OCI-LY7 (cell line): ENCODE measurements around the gene TAS2R30. TPM values are rescaled to one million over a fixed set of nuclear protein-coding genes. Genes with fewer than 3 reads are reported as not detected.
A peak's percentile ranks its signal among the peaks of the same experiment; 100 is the strongest.

ENCODE experiments used
- BruUV-seq: library from RNA; stranded (reverse); fragments of 400-500 nt; replicated peaks from 2 replicates; lab custom pipeline; 2021; lab: Mats Ljungman, UMichigan
- CTCF ChIA-PET: fragments of 300-600 bp; sonication (Branson Sonifier 250); formaldehyde crosslinking; loops from one replicate; lab custom pipeline; 2022; ENCODE audit warnings: antibody characterized with exemption; ENCODE audit not compliant: unreplicated experiment; lab: Charles Lee
- POLR2A ChIA-PET: fragments of 300-600 bp; sonication (Branson Sonifier 250); formaldehyde crosslinking; loops from one replicate; lab custom pipeline; 2022; ENCODE audit warnings: antibody characterized with exemption; lab: Charles Lee
- DNase-seq: peaks from one replicate; pipeline ENCODE4 v3.0.0-alpha.2; 2015; ENCODE audit warnings: low spot score
- H2AFZ ChIP-seq: fragments of 200-600 bp; sonication (generic), shearing (Covaris generic); 2 replicates; pipeline ENCODE4 v1.6.1; 2014; ENCODE audit warnings: mild to moderate bottlenecking, antibody characterized with exemption, low read length, moderate library complexity
- H3K27ac ChIP-seq: fragments of 200-600 bp; sonication (generic); 2 replicates; pipeline ENCODE4 v1.5.1; 2014; ENCODE audit warnings: mixed run types, low read depth, mild to moderate bottlenecking, moderate library complexity, low read length, inconsistent platforms; ENCODE audit not compliant: poor library complexity, severe bottlenecking
- H3K36me3 ChIP-seq: fragments of 200-600 bp; sonication (generic); 2 replicates; pipeline ENCODE4 v1.6.1; 2014; ENCODE audit warnings: mild to moderate bottlenecking, antibody characterized with exemption, low read length, moderate library complexity, mixed read lengths; ENCODE audit not compliant: insufficient read depth
- H3K4me1 ChIP-seq: fragments of 200-600 bp; sonication (generic); 2 replicates; pipeline ENCODE4 v1.5.1; 2014; ENCODE audit warnings: mild to moderate bottlenecking, low read length; ENCODE audit not compliant: insufficient read depth, poor library complexity, severe bottlenecking
- H3K4me2 ChIP-seq: fragments of 200-600 bp; sonication (generic); 2 replicates; pipeline ENCODE4 v1.6.1; 2014; ENCODE audit warnings: mild to moderate bottlenecking, low read length
- H3K4me3 ChIP-seq: fragments of 200-600 bp; sonication (generic); 2 replicates; pipeline ENCODE4 v1.5.1; 2014; ENCODE audit warnings: mild to moderate bottlenecking, low read depth, low read length; ENCODE audit not compliant: poor library complexity, severe bottlenecking
- H3K79me2 ChIP-seq: fragments of 200-600 bp; sonication (generic); 2 replicates; pipeline ENCODE4 v1.6.1; 2016; ENCODE audit warnings: low read depth, mild to moderate bottlenecking, low read length, moderate library complexity, mixed read lengths; ENCODE audit not compliant: insufficient read depth
- H3K9me2 ChIP-seq: fragments of 200-600 bp; sonication (generic); 2 replicates; pipeline ENCODE4 v1.6.1; 2016; ENCODE audit warnings: mild to moderate bottlenecking, low read length, mixed read lengths; ENCODE audit not compliant: insufficient read depth
- H3K9me3 ChIP-seq: fragments of 200-600 bp; sonication (generic); 2 replicates; pipeline ENCODE4 v1.6.1; 2014; ENCODE audit warnings: mild to moderate bottlenecking, mixed run types, low read length, mixed read lengths
- H4K20me1 ChIP-seq: fragments of 200-600 bp; sonication (generic); 2 replicates; pipeline ENCODE4 v1.6.1; 2014; ENCODE audit warnings: mild to moderate bottlenecking, antibody characterized with exemption, low read length, moderate library complexity, mixed read lengths; ENCODE audit not compliant: insufficient read depth
- EZH2phosphoT487 ChIP-seq: fragments of 200-600 bp; sonication (generic); IDR thresholded peaks from 2 replicates; pipeline ENCODE4 v1.6.1; 2018; ENCODE audit warnings: low read depth, borderline replicate concordance, mild to moderate bottlenecking, mixed run types, antibody characterized with exemption, low read length, moderate library complexity, mixed read lengths
- intact Hi-C: fragments of 100-400 bp; cut with micrococcal nuclease; formaldehyde crosslinking; loops from one replicate; pipeline ENCODE4 v1.10.0; 2022; ENCODE audit not compliant: unreplicated experiment
- total RNA-seq, 2 experiments: library from RNA; depleted of rRNA in 1 of 2; stranded (reverse); fragments of >200 nt in 1 of 2; shearing (Covaris generic) in 1 of 2; gene quantifications; 2 replicates each; pipeline ENCODE4 v1.2.3, GENCODE V29; 2014 to 2022
- TF ChIP-seq, protein P1 (sequence below): fragments of 200-600 bp; sonication (generic); conservative IDR thresholded peaks from 2 replicates; pipeline ENCODE4 v1.5.1; 2014; ENCODE audit warnings: mild to moderate bottlenecking, antibody characterized with exemption, low read length, moderate library complexity, mixed read lengths

The TAS2R30 gene
- total RNA-seq, 2 experiments from 2014 or later = 4.1 to 6.0 TPM

DNA sequence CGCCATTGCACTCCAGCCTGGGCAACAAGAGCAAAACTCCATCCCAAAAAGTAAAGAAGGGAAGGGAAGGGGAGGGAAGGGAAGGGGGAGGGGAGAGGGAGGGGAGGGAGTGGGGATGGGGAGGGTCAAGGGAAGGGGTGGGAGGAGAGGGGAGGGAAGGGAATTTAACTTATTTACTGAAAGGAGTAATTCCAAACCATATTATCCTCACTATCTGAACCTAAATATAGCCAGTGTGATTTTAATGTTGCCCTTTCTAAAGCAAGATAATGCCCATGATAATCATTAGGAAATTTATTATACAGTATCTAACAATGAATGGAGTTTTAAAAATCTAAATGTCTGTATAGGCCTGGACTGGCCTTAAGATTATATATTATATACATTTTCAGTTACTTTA, 43.8 kb upstream of the TAS2R30 start:
- CTCF ChIA-PET = no interaction called here
- no peak for DNase-seq
- Histone ChIP-seq H3K4me3 (no peak overlapping the region), H3K36me3 (no peaks in the 10 kb centered on the region), H4K20me1 (no peaks in the 10 kb centered on the region), H3K4me2 (no peak overlapping the region), H3K79me2 (peaks cover 4% of the 10 kb centered on the region; the same call in 1 of the 2 replicates), H3K4me1 (no peaks in the 10 kb centered on the region), H3K9me2 (no peaks in the 10 kb centered on the region), H3K27ac (no peak overlapping the region), H2AFZ (no peak overlapping the region), H3K9me3 (no peaks in the 10 kb centered on the region)
- POLR2A ChIA-PET = no interaction called here
- TF ChIP-seq, protein P1, sequence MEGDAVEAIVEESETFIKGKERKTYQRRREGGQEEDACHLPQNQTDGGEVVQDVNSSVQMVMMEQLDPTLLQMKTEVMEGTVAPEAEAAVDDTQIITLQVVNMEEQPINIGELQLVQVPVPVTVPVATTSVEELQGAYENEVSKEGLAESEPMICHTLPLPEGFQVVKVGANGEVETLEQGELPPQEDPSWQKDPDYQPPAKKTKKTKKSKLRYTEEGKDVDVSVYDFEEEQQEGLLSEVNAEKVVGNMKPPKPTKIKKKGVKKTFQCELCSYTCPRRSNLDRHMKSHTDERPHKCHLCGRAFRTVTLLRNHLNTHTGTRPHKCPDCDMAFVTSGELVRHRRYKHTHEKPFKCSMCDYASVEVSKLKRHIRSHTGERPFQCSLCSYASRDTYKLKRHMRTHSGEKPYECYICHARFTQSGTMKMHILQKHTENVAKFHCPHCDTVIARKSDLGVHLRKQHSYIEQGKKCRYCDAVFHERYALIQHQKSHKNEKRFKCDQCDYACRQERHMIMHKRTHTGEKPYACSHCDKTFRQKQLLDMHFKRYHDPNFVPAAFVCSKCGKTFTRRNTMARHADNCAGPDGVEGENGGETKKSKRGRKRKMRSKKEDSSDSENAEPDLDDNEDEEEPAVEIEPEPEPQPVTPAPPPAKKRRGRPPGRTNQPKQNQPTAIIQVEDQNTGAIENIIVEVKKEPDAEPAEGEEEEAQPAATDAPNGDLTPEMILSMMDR = no peak
- TF ChIP-seq EZH2phosphoT487 = no peak
- intact Hi-C loops = no loop called here
- BruUV-seq = no TSS peak

DNA sequence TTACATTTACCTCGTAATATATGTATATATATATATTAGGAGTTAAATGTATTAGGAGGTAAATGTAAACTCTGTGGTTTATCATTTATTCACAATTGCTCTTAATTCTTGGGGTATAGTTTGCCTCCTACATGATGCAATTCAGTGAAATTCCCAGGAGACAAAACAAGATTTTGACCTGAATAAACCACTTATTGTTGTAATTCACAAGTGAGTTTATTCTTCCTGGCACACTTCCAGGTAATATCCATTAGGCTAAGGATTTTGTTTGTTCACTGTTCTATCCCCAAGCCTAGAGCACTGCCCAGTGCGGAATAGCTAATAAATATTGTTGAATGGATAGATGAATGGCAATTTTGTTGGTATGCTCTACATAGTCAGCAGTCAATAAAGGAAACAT, 39.6 kb upstream of the TAS2R30 start:
- Histone ChIP-seq H3K4me2 (no peak overlapping the region), H3K9me3 (no peaks in the 10 kb centered on the region), H2AFZ (no peak overlapping the region), H3K4me3 (no peak overlapping the region), H3K79me2 (peaks cover 42% of the 10 kb centered on the region), H3K4me1 (peaks cover 22% of the 10 kb centered on the region), H3K36me3 (peaks cover 10% of the 10 kb centered on the region), H4K20me1 (peaks cover 30% of the 10 kb centered on the region), H3K9me2 (no peaks in the 10 kb centered on the region), H3K27ac (no peak overlapping the region)
- ChIA-PET POLR2A (interaction anchor here (0.8 to 1.9 kb wide), 2 partner anchors 10 to 28 kb away, joined by 3 to 4 read pairs; no protein-coding TSS in a partner anchor), CTCF (interaction anchor here (0.8 kb wide), 1 partner anchor 10 kb away, joined by 3 read pairs; no protein-coding TSS in a partner anchor)
- TF ChIP-seq, protein P1 = no peak
- no peak for TF ChIP-seq EZH2phosphoT487
- DNase-seq = no peak
- BruUV-seq = no TSS peak
- intact Hi-C loops = no loop called here

DNA sequence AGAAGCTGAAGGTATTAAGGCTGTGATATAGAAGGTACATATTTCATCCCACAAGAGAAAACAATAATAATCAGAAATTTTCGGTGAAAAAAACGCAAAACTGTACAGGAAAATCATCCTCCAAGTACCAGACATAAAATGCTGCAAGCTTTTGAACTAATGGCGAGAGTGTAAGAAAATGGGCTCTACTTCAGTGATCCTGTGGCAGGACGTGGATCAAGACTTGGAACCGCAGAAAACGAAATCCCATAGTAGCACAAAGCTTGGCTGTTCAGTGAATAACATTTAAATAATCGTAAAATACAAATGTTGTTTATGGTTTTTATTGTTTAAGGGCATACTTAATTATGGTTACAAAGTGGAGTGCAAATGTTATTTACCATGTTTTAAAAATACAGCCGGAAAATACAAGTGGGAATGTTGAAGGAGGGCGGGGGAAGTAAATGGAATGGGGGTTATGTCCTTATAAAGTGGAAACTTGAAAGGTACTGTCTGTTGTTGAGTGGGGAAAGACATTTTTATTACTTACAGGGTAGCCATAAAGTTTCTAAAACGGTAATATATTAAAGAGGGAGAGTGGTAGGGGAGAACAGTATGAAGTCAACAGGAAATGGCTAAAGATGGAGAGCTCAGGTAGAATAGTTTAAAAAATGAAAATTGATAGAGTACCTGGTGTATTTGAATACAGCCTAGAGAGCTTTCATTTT, 37.7 kb upstream of the TAS2R30 start:
- Histone ChIP-seq H3K9me3 (no peaks in the 10 kb centered on the region), H3K9me2 (no peaks in the 10 kb centered on the region), H4K20me1 (peaks cover 30% of the 10 kb centered on the region), H3K4me3 (peak overlapping the region; percentile 77), H3K36me3 (peaks cover 22% of the 10 kb centered on the region), H3K4me2 (peak overlapping the region; percentile 85), H2AFZ (peak overlapping the region; percentile 77; the same call in 1 of the 2 replicates), H3K4me1 (peaks cover 22% of the 10 kb centered on the region), H3K27ac (no peak overlapping the region), H3K79me2 (peaks cover 58% of the 10 kb centered on the region)
- BruUV-seq = TSS peak; percentile 87
- POLR2A ChIA-PET = interaction anchor here (0.6 to 2.1 kb wide), 3 partner anchors 9 to 762 kb away, joined by 3 to 5 read pairs (median 3); no protein-coding TSS in a partner anchor
- TF ChIP-seq, protein P1 = no peak
- TF ChIP-seq EZH2phosphoT487 = no peak
- no peak for DNase-seq
- CTCF ChIA-PET = no interaction called here
- intact Hi-C loops = loop anchor here (2.0 kb wide), 1 partner anchor 449 kb away; the partner anchor contains the start of gene YBX3
